B cell (primary cell): ENCODE measurements around the gene SHH. TPM values are rescaled to one million over a fixed set of nuclear protein-coding genes. Genes with fewer than 3 reads are reported as not detected.
"Not testable (repeated sequence)": the region's sequence is repeated elsewhere in the genome, so short reads cannot be mapped to it uniquely, and the experiment has no call there.

Source experiments
- ATAC-seq: fragments of 200-7000 bp; cut with Tn5 transposase; one replicate; pipeline ENCODE4 v1.10.0; 2021; ENCODE audit warnings: low read depth, mild to moderate bottlenecking, moderate number of reproducible peaks, moderate library complexity
- CTCF ChIA-PET: fragments of 350-600 bp; sonication (Branson Sonifier 250); formaldehyde crosslinking; loops from one replicate; lab custom pipeline; 2021; ENCODE audit warnings: antibody characterized with exemption, inconsistent platforms; lab: Charles Lee
- POLR2A ChIA-PET: fragments of 350-600 bp; sonication (Branson Sonifier 250); formaldehyde crosslinking; loops from one replicate; lab custom pipeline; 2021; ENCODE audit warnings: antibody characterized with exemption; lab: Charles Lee
- DNase-seq: peaks from one replicate; pipeline ENCODE4 v3.0.0; 2013
- H2AFZ ChIP-seq: 2 replicates; pipeline ENCODE4 v1.6.1; 2012; ENCODE audit warnings: mild to moderate bottlenecking, low read depth, low read length; ENCODE audit not compliant: insufficient read depth, poor library complexity, severe bottlenecking
- H3K27ac ChIP-seq, 2 donors: 1 replicate in 1 of 2; 2 replicates in 1 of 2; pipeline ENCODE4 v1.5.1; 2012 to 2013; ENCODE audit warnings: low read length in 2 of 2, mild to moderate bottlenecking in 2 of 2, moderate library complexity in 1 of 2
- H3K27me3 ChIP-seq, 4 experiments: fragments of 200-600 bp in 1 of 4; sonication (generic) in 1 of 4; replicated peaks in 1 of 4; 1 replicate in 2 of 4; 2 replicates in 2 of 4; pipeline versions ENCODE4 v1.6.1 to v1.7.0; 2013 to 2016; ENCODE audit warnings: low read length in 3 of 4, mild to moderate bottlenecking in 2 of 4, mixed read lengths in 1 of 4, moderate library complexity in 1 of 4; ENCODE audit not compliant: insufficient read depth in 4 of 4, control insufficient read depth in 3 of 4; ENCODE audit errors: control extremely low read depth in 1 of 4
- H3K36me3 ChIP-seq, 2 experiments: replicated peaks in 1 of 2; 1 replicate in 1 of 2; 2 replicates in 1 of 2; pipeline versions ENCODE4 v1.6.1 to v1.7.1; 2013; ENCODE audit warnings: low read length in 1 of 2; ENCODE audit not compliant: insufficient read depth in 2 of 2, control insufficient read depth in 1 of 2; ENCODE audit errors: control extremely low read depth in 1 of 2, extremely low read depth in 1 of 2
- H3K4me1 ChIP-seq, 2 donors: fragments of 200-600 bp in 1 of 2; sonication (generic) in 1 of 2; 1 replicate in 1 of 2; 2 replicates in 1 of 2; pipeline versions ENCODE4 v1.5.1 to v1.6.1; 2013 to 2017; ENCODE audit warnings: low read length in 2 of 2; ENCODE audit not compliant: control insufficient read depth in 2 of 2, insufficient read depth in 2 of 2
- H3K4me2 ChIP-seq: replicated peaks from 2 replicates; pipeline ENCODE3; 2012; ENCODE audit warnings: mild to moderate bottlenecking, low read depth, low read length; ENCODE audit not compliant: poor library complexity, severe bottlenecking
- H3K4me3 ChIP-seq, 5 experiments: fragments of 200-600 bp in 1 of 5; sonication (generic) in 1 of 5; 1 replicate in 3 of 5; 2 replicates in 2 of 5; pipeline versions ENCODE4 v1.5.1 to v1.7.0; 2011 to 2016; ENCODE audit warnings: low read length in 4 of 5, mild to moderate bottlenecking in 4 of 5, low read depth in 2 of 5, control low read depth in 1 of 5, moderate library complexity in 1 of 5; ENCODE audit not compliant: insufficient read depth in 1 of 5; ENCODE audit errors: control extremely low read depth in 1 of 5, extremely low read depth in 1 of 5
- H3K79me2 ChIP-seq: fragments of 200-600 bp; sonication (generic); one replicate; pipeline ENCODE4 v1.6.0; 2016; ENCODE audit warnings: low read length; ENCODE audit not compliant: control insufficient read depth, insufficient read depth
- H3K9ac ChIP-seq: fragments of 200-600 bp; sonication (generic); 2 replicates; pipeline ENCODE4 v1.6.1; 2017; ENCODE audit warnings: mild to moderate bottlenecking, low read length, moderate library complexity
- H3K9me3 ChIP-seq, 3 donors: one replicate each; pipeline versions ENCODE4 v1.6.1 to v1.7.1; 2013; ENCODE audit warnings: low read length in 2 of 3; ENCODE audit not compliant: control insufficient read depth in 2 of 3, insufficient read depth in 1 of 3; ENCODE audit errors: control extremely low read depth in 1 of 3
- H4K20me1 ChIP-seq: 2 replicates; pipeline ENCODE4 v1.6.0; 2012; ENCODE audit warnings: mild to moderate bottlenecking, low read length; ENCODE audit not compliant: insufficient read depth, control insufficient read depth, poor library complexity, severe bottlenecking
- H3K27ac Mint-ChIP-seq: one replicate; pipeline ENCODE4 v1.8.0; 2021; ENCODE audit warnings: mixed read lengths
- H3K27me3 Mint-ChIP-seq: one replicate; pipeline ENCODE4 v1.8.0; 2021; ENCODE audit warnings: mixed read lengths
- H3K4me1 Mint-ChIP-seq: one replicate; pipeline ENCODE4 v1.8.0; 2021; ENCODE audit warnings: mixed read lengths
- H3K4me3 Mint-ChIP-seq: one replicate; pipeline ENCODE4 v1.8.0; 2021; ENCODE audit warnings: mixed read lengths
- H3K9me3 Mint-ChIP-seq: one replicate; pipeline ENCODE4 v1.8.0; 2022; ENCODE audit warnings: mixed read lengths; ENCODE audit not compliant: insufficient read depth
- EZH2 ChIP-seq: IDR thresholded peaks from 2 replicates; pipeline ENCODE4 v1.6.1; 2012; ENCODE audit warnings: borderline replicate concordance, low read depth, mild to moderate bottlenecking, moderate library complexity, low read length; ENCODE audit not compliant: insufficient read depth, poor library complexity, severe bottlenecking
- WGBS: methylation state at CpG from one replicate; pipeline ENCODE4 v1.1.5; 2013; ENCODE audit warnings: missing lambda C conversion rate; ENCODE audit not compliant: insufficient coverage; 5-methylcytosine and 5-hydroxymethylcytosine counted together
- intact Hi-C: fragments of 100-400 bp; cut with micrococcal nuclease; formaldehyde crosslinking; loops from one replicate; pipeline ENCODE4 v1.10.0; 2022
- polyA plus RNA-seq: library from polyadenylated mRNA; depleted of rRNA; stranded (reverse); fragments of >200 nt; gene quantifications from 2 replicates; pipeline ENCODE4 v1.2.3, GENCODE V29; 2012
- total RNA-seq, 2 donors: library from RNA; stranded (reverse); fragments of 120-200 nt in 1 of 2; gene quantifications; 1 replicate in 1 of 2; 2 replicates in 1 of 2; pipeline versions ENCODE4 v1.2.3 to v1.2.4, GENCODE V29; 2013 to 2022
- TF ChIP-seq, protein P1 (sequence below): fragments of 200-600 bp; IDR thresholded peaks from one replicate; pipeline ENCODE4 v1.8.0; 2022; ENCODE audit warnings: antibody characterized with exemption, mild to moderate bottlenecking

Gene SHH
- total and polyA plus RNA-seq, 2 donors (not counting 1 experiment from before 2014, with no cell fraction given), result not detected

DNA sequence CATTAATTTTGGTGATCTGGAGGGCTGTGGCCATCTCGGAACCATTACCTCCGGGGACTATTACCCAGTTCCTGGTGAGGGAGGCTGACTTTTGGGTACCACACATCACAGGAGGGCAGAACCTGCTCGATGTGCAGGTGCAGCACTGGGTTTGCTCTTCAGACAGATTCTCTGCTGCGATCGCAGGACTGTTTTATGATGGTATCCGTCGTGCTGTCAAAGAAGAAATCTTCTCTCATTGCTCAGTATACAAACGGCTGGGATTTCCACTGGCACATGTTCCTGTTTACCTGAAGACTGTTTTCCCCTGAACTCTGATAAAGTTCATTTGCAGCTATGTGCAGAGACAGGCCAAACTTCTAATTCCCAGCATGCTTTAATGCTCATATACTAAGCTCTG lies 27.2 kb upstream of the SHH start:
- H2AFZ ChIP-seq, result no peak overlapping the region
- H3K9me3 Mint-ChIP-seq, result no peaks in the 10 kb centered on the region
- peaks cover 6% of the 10 kb centered on the region for H3K27me3 Mint-ChIP-seq
- H3K4me1 ChIP-seq, result no peaks in the 10 kb centered on the region
- no peaks in the 10 kb centered on the region for H3K4me1 Mint-ChIP-seq
- CTCF ChIA-PET, result no interaction called here
- POLR2A ChIA-PET, result no interaction called here
- no peaks in the 10 kb centered on the region for H3K36me3 ChIP-seq
- no peaks in the 10 kb centered on the region for H4K20me1 ChIP-seq
- H3K79me2 ChIP-seq, result no peaks in the 10 kb centered on the region
- no peaks in the 10 kb centered on the region for H3K9me3 ChIP-seq
- 86% methylated on average over 8 of the region's 8 CpGs for WGBS
- H3K27ac ChIP-seq, result no peak overlapping the region
- H3K4me3 Mint-ChIP-seq, result no peak overlapping the region
- intact Hi-C loops, result no loop called here
- H3K4me3 ChIP-seq, result no peak overlapping the region
- ATAC-seq (no peak), DNase-seq (no peak)
- H3K27me3 ChIP-seq, result no peaks in the 10 kb centered on the region
- no peak overlapping the region for H3K4me2 ChIP-seq
- TF ChIP-seq, protein P1, sequence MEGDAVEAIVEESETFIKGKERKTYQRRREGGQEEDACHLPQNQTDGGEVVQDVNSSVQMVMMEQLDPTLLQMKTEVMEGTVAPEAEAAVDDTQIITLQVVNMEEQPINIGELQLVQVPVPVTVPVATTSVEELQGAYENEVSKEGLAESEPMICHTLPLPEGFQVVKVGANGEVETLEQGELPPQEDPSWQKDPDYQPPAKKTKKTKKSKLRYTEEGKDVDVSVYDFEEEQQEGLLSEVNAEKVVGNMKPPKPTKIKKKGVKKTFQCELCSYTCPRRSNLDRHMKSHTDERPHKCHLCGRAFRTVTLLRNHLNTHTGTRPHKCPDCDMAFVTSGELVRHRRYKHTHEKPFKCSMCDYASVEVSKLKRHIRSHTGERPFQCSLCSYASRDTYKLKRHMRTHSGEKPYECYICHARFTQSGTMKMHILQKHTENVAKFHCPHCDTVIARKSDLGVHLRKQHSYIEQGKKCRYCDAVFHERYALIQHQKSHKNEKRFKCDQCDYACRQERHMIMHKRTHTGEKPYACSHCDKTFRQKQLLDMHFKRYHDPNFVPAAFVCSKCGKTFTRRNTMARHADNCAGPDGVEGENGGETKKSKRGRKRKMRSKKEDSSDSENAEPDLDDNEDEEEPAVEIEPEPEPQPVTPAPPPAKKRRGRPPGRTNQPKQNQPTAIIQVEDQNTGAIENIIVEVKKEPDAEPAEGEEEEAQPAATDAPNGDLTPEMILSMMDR, result no peak
- no peak for TF ChIP-seq EZH2
- no peak overlapping the region for H3K27ac Mint-ChIP-seq
- no peak overlapping the region for H3K9ac ChIP-seq

DNA sequence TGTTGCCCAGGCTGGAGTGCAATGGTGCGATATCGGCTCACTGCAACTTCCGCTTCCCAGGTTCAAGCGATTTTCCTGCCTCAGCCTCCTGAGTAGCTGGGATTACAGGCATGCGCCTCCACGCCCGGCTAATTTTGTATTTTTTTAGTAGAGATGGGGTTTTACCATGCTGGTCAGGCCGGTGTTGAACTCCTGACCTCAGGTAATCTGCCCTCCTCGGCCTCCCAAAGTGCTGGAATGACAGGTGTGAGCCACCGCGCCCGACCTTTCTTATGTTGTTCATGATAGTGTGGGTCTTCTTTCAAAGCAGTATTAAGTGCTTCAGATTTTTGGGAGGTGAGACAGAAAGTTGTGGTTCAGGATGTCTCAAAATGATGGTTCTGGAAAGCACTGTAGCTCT lies 26.0 kb upstream of the SHH start:
- H4K20me1 ChIP-seq, H3K27me3 Mint-ChIP-seq, H3K4me3 ChIP-seq, H3K9ac ChIP-seq, intact Hi-C loops, ATAC-seq, CTCF ChIA-PET, H3K4me1 ChIP-seq, H3K27ac Mint-ChIP-seq, DNase-seq, H2AFZ ChIP-seq, H3K9me3 Mint-ChIP-seq, H3K4me2 ChIP-seq, H3K27ac ChIP-seq, H3K27me3 ChIP-seq, POLR2A ChIA-PET, H3K4me3 Mint-ChIP-seq, H3K79me2 ChIP-seq, H3K9me3 ChIP-seq, H3K4me1 Mint-ChIP-seq, H3K36me3 ChIP-seq: not testable (repeated sequence)
- 93% methylated on average over 12 of the region's 12 CpGs for WGBS
